Keratinocyte (primary cell): Measurements from ENCODE around the gene CCDC69. TPM values are rescaled to one million over a fixed set of nuclear protein-coding genes. Genes with fewer than 3 reads are reported as not detected.

Experiments
- DNase-seq: peaks from one replicate; pipeline ENCODE4 v3.0.0-alpha.2; 2011; ENCODE audit warnings: low read depth, missing footprints, low spot score
- FAIRE-seq: peaks from 2 replicates; lab custom pipeline; 2011; peaks lifted over from hg19 to GRCh38; lab: Jason Lieb, UNC
- H2AFZ ChIP-seq: 2 replicates; pipeline ENCODE4 v1.6.0; 2012; ENCODE audit warnings: low read length, control low read depth, inconsistent platforms; ENCODE audit not compliant: control insufficient read depth
- H3K27ac ChIP-seq: 2 replicates; pipeline ENCODE4 v1.5.1; 2011; ENCODE audit warnings: low read length; ENCODE audit not compliant: control insufficient read depth, insufficient read depth
- H3K27me3 ChIP-seq: 3 replicates; pipeline ENCODE4 v1.6.0; 2011; ENCODE audit warnings: low read length; ENCODE audit not compliant: control insufficient read depth, insufficient read depth; ENCODE audit errors: extremely low read depth
- H3K36me3 ChIP-seq, 2 experiments: 2 replicates in 1 of 2; 3 replicates in 1 of 2; pipeline ENCODE4 v1.5.1; 2011; ENCODE audit warnings: low read length in 2 of 2, mild to moderate bottlenecking in 1 of 2; ENCODE audit not compliant: control insufficient read depth in 2 of 2, insufficient read depth in 2 of 2; ENCODE audit errors: extremely low read depth in 1 of 2
- H3K4me1 ChIP-seq: 3 replicates; pipeline ENCODE4 v1.5.1; 2011; ENCODE audit warnings: low read length; ENCODE audit not compliant: control insufficient read depth, insufficient read depth; ENCODE audit errors: extremely low read depth
- H3K4me2 ChIP-seq: 3 replicates; pipeline ENCODE4 v1.6.0; 2011; ENCODE audit warnings: low read depth, low read length; ENCODE audit not compliant: control insufficient read depth, insufficient read depth; ENCODE audit errors: extremely low read depth
- H3K4me3 ChIP-seq, 3 experiments: fragments of 200-600 bp in 1 of 3; sonication (generic) in 1 of 3; 2 replicates in 2 of 3; 3 replicates in 1 of 3; pipeline ENCODE4 v1.5.1; 2011 to 2016; ENCODE audit warnings: low read length in 3 of 3, mild to moderate bottlenecking in 3 of 3, control low read depth in 2 of 3, inconsistent platforms in 1 of 3, low read depth in 1 of 3, mixed read lengths in 1 of 3, mixed run types in 1 of 3, moderate library complexity in 1 of 3; ENCODE audit not compliant: control insufficient read depth in 2 of 3, insufficient read depth in 2 of 3; ENCODE audit errors: extremely low read depth in 1 of 3
- H3K79me2 ChIP-seq: 2 replicates; pipeline ENCODE4 v1.6.0; 2012; ENCODE audit warnings: low read length; ENCODE audit not compliant: control insufficient read depth, insufficient read depth
- H3K9ac ChIP-seq: 3 replicates; pipeline ENCODE4 v1.6.0; 2011; ENCODE audit warnings: low read length; ENCODE audit not compliant: control insufficient read depth, insufficient read depth; ENCODE audit errors: extremely low read depth
- H3K9me1 ChIP-seq: 3 replicates; pipeline ENCODE4 v1.6.0; 2011; ENCODE audit warnings: low read length; ENCODE audit not compliant: control insufficient read depth, insufficient read depth; ENCODE audit errors: extremely low read depth
- H3K9me3 ChIP-seq: 2 replicates; pipeline ENCODE4 v1.5.1; 2012; ENCODE audit warnings: low read depth, low read length; ENCODE audit not compliant: control insufficient read depth
- H4K20me1 ChIP-seq: 3 replicates; pipeline ENCODE4 v1.6.0; 2011; ENCODE audit warnings: low read length; ENCODE audit not compliant: control insufficient read depth, insufficient read depth; ENCODE audit errors: extremely low read depth
- CTCF ChIP-seq, 3 experiments: IDR thresholded peaks in 1 of 3; conservative IDR thresholded peaks in 1 of 3; optimal IDR thresholded peaks in 1 of 3; 2 replicates in 2 of 3; 3 replicates in 1 of 3; pipeline versions ENCODE3 to v1.5.1; 2011; ENCODE audit warnings: low read length in 3 of 3, mild to moderate bottlenecking in 3 of 3, moderate library complexity in 2 of 3, control low read depth in 1 of 3, inconsistent platforms in 1 of 3; ENCODE audit not compliant: insufficient read depth in 2 of 3; ENCODE audit errors: extremely low read depth in 1 of 3
- EZH2 ChIP-seq: IDR thresholded peaks from one replicate; pipeline ENCODE4 v1.6.1; 2012; ENCODE audit warnings: inconsistent platforms, mild to moderate bottlenecking, low read length, moderate library complexity
- dilution Hi-C: fragments of 300-500 bp; cut with MboI; formaldehyde crosslinking; loops from one replicate; pipeline ENCODE4 v1.7.0; 2020; ENCODE audit warnings: low sequenced_read_pairs; ENCODE audit not compliant: extremely low pct_ligation_motif_present
- polyA plus RNA-seq, 5 experiments: library from polyadenylated mRNA; depleted of rRNA in 3 of 5; stranded (reverse) in 3 of 5; stranded (forward) in 1 of 5; unstranded in 1 of 5; fragments of >200 nt; gene quantifications; 1 replicate in 1 of 5; 2 replicates in 3 of 5; 3 replicates in 1 of 5; pipeline versions ENCODE4 v1.2.1 to v1.2.3, GENCODE V29; 2011 to 2012; ENCODE audit warnings: missing spikeins in 2 of 5, low read depth in 1 of 5, low replicate concordance in 1 of 5

The CCDC69 gene
- polyA plus RNA-seq, 1 donor (not counting 4 experiments of a cell fraction or from before 2014, with no cell fraction given): 4.1 TPM

GRCh38 chr5:151200913-151201595 is 22.8 kb downstream of the CCDC69 start:
- FAIRE-seq (no peak), DNase-seq (no peak)
- Histone ChIP-seq H3K27ac (no peak overlapping the region), H4K20me1 (no peaks in the 10 kb centered on the region), H3K9me1 (no peaks in the 10 kb centered on the region), H3K4me1 (peaks cover 9% of the 10 kb centered on the region), H3K36me3 (no peaks in the 10 kb centered on the region), H2AFZ (no peak overlapping the region), H3K9ac (no peak overlapping the region), H3K27me3 (no peaks in the 10 kb centered on the region), H3K4me3 (no peak overlapping the region), H3K79me2 (no peaks in the 10 kb centered on the region), H3K9me3 (no peaks in the 10 kb centered on the region), H3K4me2 (no peak overlapping the region)
- dilution Hi-C loops: no loop called here
- TF ChIP-seq CTCF (optimal IDR thresholded peaks at IDR 0.05 in 1 of 3, IDR thresholded peaks at IDR 0.05 in 1 of 3, conservative IDR thresholded peaks at IDR 0.05 in 1 of 3; ENCODE audit: extremely low read depth in 1 of 3, insufficient read depth in 2 of 3, low read length in 3 of 3) (no peak), EZH2 (no peak)

GRCh38 chr5:151199581-151200185 is 24.2 kb downstream of the CCDC69 start:
- no peaks in the 10 kb centered on the region for H3K9me3 ChIP-seq
- TF ChIP-seq CTCF (optimal IDR thresholded peaks at IDR 0.05 in 1 of 3, IDR thresholded peaks at IDR 0.05 in 1 of 3, conservative IDR thresholded peaks at IDR 0.05 in 1 of 3; ENCODE audit: extremely low read depth in 1 of 3, insufficient read depth in 2 of 3, low read length in 3 of 3) (no peak), EZH2 (no peak)
- no peaks in the 10 kb centered on the region for H4K20me1 ChIP-seq
- H3K36me3 ChIP-seq: no peaks in the 10 kb centered on the region
- no peak overlapping the region for H3K27ac ChIP-seq
- FAIRE-seq: no peak
- no peak overlapping the region for H2AFZ ChIP-seq
- no peaks in the 10 kb centered on the region for H3K79me2 ChIP-seq
- no peak overlapping the region for H3K4me3 ChIP-seq
- dilution Hi-C loops: no loop called here
- H3K4me1 ChIP-seq: peaks cover 9% of the 10 kb centered on the region
- no peaks in the 10 kb centered on the region for H3K9me1 ChIP-seq
- no peak overlapping the region for H3K9ac ChIP-seq
- H3K27me3 ChIP-seq: no peaks in the 10 kb centered on the region
- DNase-seq: no peak
- H3K4me2 ChIP-seq: no peak overlapping the region
